Thyroid gland (tissue), 4 donors: ENCODE measurements around the gene PRSS38. TPM values are rescaled to one million over a fixed set of nuclear protein-coding genes. Genes with fewer than 3 reads are reported as not detected.

ENCODE experiments used
- DNase-seq, 2 donors: peaks; one replicate each; pipeline ENCODE4 v3.0.0-alpha.2; 2019
- H3K27ac ChIP-seq, 3 donors: fragments of 200-600 bp; sonication (generic); 1 replicate in 2 of 3; 2 replicates in 1 of 3; pipeline ENCODE4 v1.5.1; 2016 to 2019; ENCODE audit warnings: mild to moderate bottlenecking in 1 of 3, moderate library complexity in 1 of 3
- H3K27me3 ChIP-seq: fragments of 200-600 bp; sonication (generic); one replicate; pipeline ENCODE4 v1.5.1; 2019
- H3K36me3 ChIP-seq, 2 donors: fragments of 200-600 bp; sonication (generic); one replicate each; pipeline ENCODE4 v1.5.1; 2016 to 2019
- H3K4me1 ChIP-seq, 2 donors: fragments of 200-600 bp; sonication (generic); one replicate each; pipeline ENCODE4 v1.5.1; 2017 to 2019
- H3K4me3 ChIP-seq, 3 donors: fragments of 200-600 bp; sonication (generic); replicated peaks in 1 of 3; 1 replicate in 2 of 3; 2 replicates in 1 of 3; pipeline ENCODE4 v1.5.1; 2016; ENCODE audit warnings: mild to moderate bottlenecking in 1 of 3
- H3K9me3 ChIP-seq: fragments of 200-600 bp; sonication (generic); one replicate; pipeline ENCODE4 v1.5.1; 2017
- CTCF ChIP-seq, 6 experiments: fragments of 200-600 bp in 3 of 6; fragments of 450-650 bp in 3 of 6; sonication (generic) in 3 of 6; IDR thresholded peaks; one replicate each; pipeline ENCODE4 v1.5.1; 2016 to 2019; ENCODE audit warnings: antibody characterized with exemption in 6 of 6, mild to moderate bottlenecking in 2 of 6, inconsistent platforms in 1 of 6, moderate library complexity in 1 of 6
- POLR2A ChIP-seq, 2 donors: fragments of 450-650 bp; IDR thresholded peaks; one replicate each; pipeline ENCODE4 v1.6.1; 2017; ENCODE audit warnings: antibody characterized with exemption in 2 of 2, mild to moderate bottlenecking in 2 of 2, moderate library complexity in 1 of 2
- WGBS, 2 donors: methylation state at CpG; one replicate each; pipeline ENCODE4 v1.1.5; 2017; 5-methylcytosine and 5-hydroxymethylcytosine counted together
- intact Hi-C: fragments of 100-400 bp; cut with DNase I; formaldehyde crosslinking; loops from one replicate; pipeline ENCODE4 v1.15.1; 2023
- total RNA-seq, 4 donors: library from RNA; depleted of rRNA; stranded (reverse); fragments of >200 nt; gene quantifications; one replicate each; pipeline ENCODE4 v1.2.3, GENCODE V29; 2016

The PRSS38 gene
- total RNA-seq, 4 donors from 2014 or later: not detected

- Histone ChIP-seq H3K27ac (no peak overlapping the region), H3K4me3 (no peak overlapping the region), H3K36me3 (peaks cover 15 to 17% of the 10 kb centered on the region in 2 donors), H3K27me3 (no peaks in the 10 kb centered on the region), H3K4me1 (peaks cover 0 to 8% of the 10 kb centered on the region in 2 donors), H3K9me3 (no peaks in the 10 kb centered on the region)
- intact Hi-C loops: no loop called here
- DNase-seq: no peak
- TF ChIP-seq POLR2A (IDR thresholded peaks at IDR 0.05) (no peak), CTCF (IDR thresholded peaks at IDR 0.05) (no peak)
- WGBS, 2 donors: 91 to 93% methylated on average over 6 to 7 of the region's 7 CpGs
Observed at GRCh38 chr1:227768125-227768439, 47.4 kb upstream of the PRSS38 start.

- H3K36me3 ChIP-seq: peaks cover 15 to 17% of the 10 kb centered on the region in 2 donors
- H3K9me3 ChIP-seq: no peaks in the 10 kb centered on the region
- no peak for TF ChIP-seq POLR2A (IDR thresholded peaks at IDR 0.05)
- no peak for TF ChIP-seq CTCF (IDR thresholded peaks at IDR 0.05)
- intact Hi-C loops: no loop called here
- no peak overlapping the region for H3K27ac ChIP-seq
- no peak for DNase-seq
- no peaks in the 10 kb centered on the region for H3K27me3 ChIP-seq
- H3K4me1 ChIP-seq: peaks cover 0 to 2% of the 10 kb centered on the region in 2 donors
- WGBS, 2 donors: 92 to 96% methylated on average over 6 of the region's 6 CpGs
- no peak overlapping the region for H3K4me3 ChIP-seq
Observed at GRCh38 chr1:227768640-227769039, 46.8 kb upstream of the PRSS38 start.

- TF ChIP-seq CTCF (IDR thresholded peaks at IDR 0.05) (no peak), POLR2A (IDR thresholded peaks at IDR 0.05) (no peak)
- Histone ChIP-seq H3K27ac (no peak overlapping the region), H3K36me3 (peaks cover 15 to 17% of the 10 kb centered on the region in 2 donors), H3K4me1 (no peaks in the 10 kb centered on the region), H3K4me3 (no peak overlapping the region), H3K9me3 (no peaks in the 10 kb centered on the region), H3K27me3 (no peaks in the 10 kb centered on the region)
- 93 to 94% methylated on average over 14 to 16 of the region's 20 CpGs for whole genome bisulfite sequencing, 2 donors
- no peak for DNase-seq
- intact Hi-C loops: no loop called here
Observed at GRCh38 chr1:227769047-227769935, 46.2 kb upstream of the PRSS38 start.

DNA sequence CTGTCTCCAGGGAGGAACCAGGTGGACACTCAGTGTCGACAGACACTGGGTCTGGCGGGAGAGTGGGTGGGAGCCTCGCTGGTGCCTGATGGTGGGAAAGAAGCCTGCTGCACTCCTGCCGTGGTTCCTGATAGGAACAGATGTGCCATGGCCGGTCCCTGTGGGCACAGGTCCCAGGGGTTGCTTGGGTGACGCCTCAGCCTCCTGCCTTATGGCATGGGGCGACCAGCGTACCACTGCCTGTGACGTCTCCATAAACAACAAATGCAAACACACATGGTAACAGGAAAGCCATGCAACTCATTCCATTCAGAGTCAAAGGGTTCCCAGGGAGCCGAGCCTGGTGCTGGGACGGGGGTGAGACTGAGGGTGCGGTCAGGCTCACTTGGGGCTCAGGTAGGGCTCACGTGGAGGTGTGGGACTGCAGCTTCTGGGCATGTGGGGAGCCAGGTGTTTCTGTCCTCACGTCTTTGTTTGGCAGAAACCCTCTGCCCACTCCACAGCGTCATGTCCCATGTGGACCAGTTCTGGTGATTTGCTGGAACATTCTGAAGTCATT is 45.5 kb upstream of the PRSS38 start:
- Histone ChIP-seq H3K36me3 (peaks cover 15 to 17% of the 10 kb centered on the region in 2 donors), H3K27ac (no peak overlapping the region), H3K27me3 (no peaks in the 10 kb centered on the region), H3K4me1 (no peaks in the 10 kb centered on the region), H3K4me3 (no peak overlapping the region), H3K9me3 (no peaks in the 10 kb centered on the region)
- 94 to 96% methylated on average over 12 of the region's 15 CpGs for WGBS, 2 donors
- DNase-seq: no peak
- intact Hi-C loops: no loop called here
- TF ChIP-seq CTCF (IDR thresholded peaks at IDR 0.05) (no peak), POLR2A (IDR thresholded peaks at IDR 0.05) (no peak)

DNA sequence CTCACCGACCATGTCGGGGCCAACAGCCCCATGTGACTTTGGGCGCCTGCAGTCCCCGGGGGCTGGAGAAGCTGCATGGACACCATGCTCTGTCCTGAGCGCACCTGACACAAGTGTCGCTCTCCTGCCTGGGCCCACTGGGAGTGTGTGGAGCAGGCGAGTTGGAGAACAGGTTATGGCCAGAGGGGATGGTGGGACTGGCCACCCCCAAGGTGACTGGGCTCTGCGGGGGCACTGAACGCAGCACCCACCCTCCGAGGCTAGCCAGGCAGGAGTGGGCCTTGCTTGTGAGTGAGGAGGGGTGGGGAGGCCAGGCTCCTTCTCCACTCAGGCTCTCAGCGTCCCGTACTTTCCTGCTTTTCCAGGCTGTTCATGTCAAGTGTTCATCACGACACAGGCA is 44.7 kb upstream of the PRSS38 start:
- H3K4me3 ChIP-seq: no peak overlapping the region
- H3K4me1 ChIP-seq: no peaks in the 10 kb centered on the region
- no peak for DNase-seq
- no peaks in the 10 kb centered on the region for H3K27me3 ChIP-seq
- intact Hi-C loops: no loop called here
- 91 to 94% methylated on average over 7 to 13 of the region's 13 CpGs for WGBS, 2 donors
- no peaks in the 10 kb centered on the region for H3K9me3 ChIP-seq
- peaks cover 15 to 17% of the 10 kb centered on the region in 2 donors for H3K36me3 ChIP-seq
- TF ChIP-seq POLR2A (IDR thresholded peaks at IDR 0.05) (no peak), CTCF (IDR thresholded peaks at IDR 0.05) (no peak)
- no peak overlapping the region for H3K27ac ChIP-seq
